HL-60 (cell line): ENCODE data around the gene MLN.

ENCODE experiments used
- DNase-seq, 2 experiments: peaks; one replicate each; pipeline ENCODE4 v3.0.0-alpha.2; 2010 to 2020; ENCODE audit warnings: low read depth in 1 of 2, low spot score in 1 of 2
- H3K27ac ChIP-seq: fragments of 250-450 bp; sonication (Bioruptor Pico); replicated peaks from 2 replicates; pipeline ENCODE4 v1.5.1; 2020; ENCODE audit warnings: mild to moderate bottlenecking, moderate library complexity
- H3K27me3 ChIP-seq: fragments of 250-450 bp; sonication (Bioruptor Pico); 2 replicates; pipeline ENCODE4 v1.5.1; 2021; ENCODE audit warnings: mild to moderate bottlenecking, moderate library complexity; ENCODE audit not compliant: insufficient read depth, poor library complexity, severe bottlenecking
- H3K4me3 ChIP-seq: replicated peaks from 2 replicates; pipeline ENCODE4 v1.5.1; 2011; ENCODE audit warnings: mild to moderate bottlenecking, control low read depth, low read length; ENCODE audit not compliant: insufficient read depth
- GABPA ChIP-seq: IDR thresholded peaks from 2 replicates; pipeline ENCODE4 v1.6.1; 2012; ENCODE audit warnings: low read depth
- POLR2AphosphoS5 ChIP-seq: IDR thresholded peaks from 2 replicates; pipeline ENCODE4 v1.6.1; 2012; ENCODE audit warnings: low read depth
- SPI1 ChIP-seq: IDR thresholded peaks from 2 replicates; pipeline ENCODE4 v1.6.1; 2012; ENCODE audit warnings: low read depth, mild to moderate bottlenecking, borderline replicate concordance
- TF ChIP-seq, protein P1 (sequence below): IDR thresholded peaks from 2 replicates; pipeline ENCODE4 v1.6.1; 2012; ENCODE audit warnings: low read depth; ENCODE audit not compliant: insufficient replicate concordance
- TF ChIP-seq, protein P2 (sequence below): IDR thresholded peaks from one replicate; pipeline ENCODE4 v1.5.1; 2011; ENCODE audit warnings: low read length, control low read depth, inconsistent platforms; ENCODE audit not compliant: insufficient read depth

Gene MLN

DNA sequence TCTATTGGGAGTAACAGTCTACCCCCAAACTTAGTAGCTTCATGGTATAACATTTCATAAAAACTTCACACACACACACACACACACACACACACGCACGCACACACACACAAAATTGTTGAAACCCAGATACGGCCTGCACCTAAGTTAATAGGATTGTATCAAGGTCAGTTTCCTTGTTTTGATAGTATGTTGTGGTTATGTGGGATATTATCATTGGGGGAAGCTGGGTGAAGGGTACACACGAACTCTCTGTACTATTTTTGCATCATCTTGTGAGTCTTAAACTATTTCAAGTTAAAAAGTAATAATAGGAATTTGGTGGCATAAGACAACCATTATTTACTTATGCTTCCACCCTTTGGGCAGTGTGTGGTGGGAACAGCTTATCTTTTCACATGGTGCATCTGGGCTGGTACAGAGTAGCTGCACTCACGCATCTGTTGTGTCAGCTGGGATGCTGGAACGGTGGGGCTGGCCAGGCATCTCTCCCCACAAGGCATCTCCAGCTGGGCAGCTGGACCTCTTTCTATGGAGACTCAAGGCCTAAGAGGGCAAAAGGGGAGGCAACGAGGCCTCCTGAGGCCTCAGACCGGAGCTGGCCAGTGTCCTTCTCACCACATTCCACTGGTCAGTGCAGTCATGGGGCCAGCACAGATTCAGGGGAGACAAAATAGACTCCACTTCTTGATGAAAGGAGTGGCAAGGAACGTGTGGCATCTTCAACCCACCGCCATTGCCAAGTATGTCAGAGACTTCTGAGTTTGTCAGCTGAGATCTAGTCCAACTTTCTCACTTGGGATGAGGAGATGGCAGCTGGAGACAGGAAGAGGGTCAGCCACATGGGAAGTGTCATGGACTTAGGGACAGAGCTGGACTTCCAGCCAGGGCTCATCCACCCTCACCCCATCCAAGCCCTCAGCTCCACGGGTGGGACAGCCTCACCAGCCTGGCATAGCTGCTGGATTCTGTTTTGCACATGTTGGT is 36.6 kb downstream of the MLN start:
- no peak overlapping the region for H3K4me3 ChIP-seq
- no peak overlapping the region for H3K27ac ChIP-seq
- peaks cover 5% of the 10 kb centered on the region for H3K27me3 ChIP-seq
- no peak for DNase-seq
- TF ChIP-seq, protein P1, sequence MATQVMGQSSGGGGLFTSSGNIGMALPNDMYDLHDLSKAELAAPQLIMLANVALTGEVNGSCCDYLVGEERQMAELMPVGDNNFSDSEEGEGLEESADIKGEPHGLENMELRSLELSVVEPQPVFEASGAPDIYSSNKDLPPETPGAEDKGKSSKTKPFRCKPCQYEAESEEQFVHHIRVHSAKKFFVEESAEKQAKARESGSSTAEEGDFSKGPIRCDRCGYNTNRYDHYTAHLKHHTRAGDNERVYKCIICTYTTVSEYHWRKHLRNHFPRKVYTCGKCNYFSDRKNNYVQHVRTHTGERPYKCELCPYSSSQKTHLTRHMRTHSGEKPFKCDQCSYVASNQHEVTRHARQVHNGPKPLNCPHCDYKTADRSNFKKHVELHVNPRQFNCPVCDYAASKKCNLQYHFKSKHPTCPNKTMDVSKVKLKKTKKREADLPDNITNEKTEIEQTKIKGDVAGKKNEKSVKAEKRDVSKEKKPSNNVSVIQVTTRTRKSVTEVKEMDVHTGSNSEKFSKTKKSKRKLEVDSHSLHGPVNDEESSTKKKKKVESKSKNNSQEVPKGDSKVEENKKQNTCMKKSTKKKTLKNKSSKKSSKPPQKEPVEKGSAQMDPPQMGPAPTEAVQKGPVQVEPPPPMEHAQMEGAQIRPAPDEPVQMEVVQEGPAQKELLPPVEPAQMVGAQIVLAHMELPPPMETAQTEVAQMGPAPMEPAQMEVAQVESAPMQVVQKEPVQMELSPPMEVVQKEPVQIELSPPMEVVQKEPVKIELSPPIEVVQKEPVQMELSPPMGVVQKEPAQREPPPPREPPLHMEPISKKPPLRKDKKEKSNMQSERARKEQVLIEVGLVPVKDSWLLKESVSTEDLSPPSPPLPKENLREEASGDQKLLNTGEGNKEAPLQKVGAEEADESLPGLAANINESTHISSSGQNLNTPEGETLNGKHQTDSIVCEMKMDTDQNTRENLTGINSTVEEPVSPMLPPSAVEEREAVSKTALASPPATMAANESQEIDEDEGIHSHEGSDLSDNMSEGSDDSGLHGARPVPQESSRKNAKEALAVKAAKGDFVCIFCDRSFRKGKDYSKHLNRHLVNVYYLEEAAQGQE: no peak
- TF ChIP-seq POLR2AphosphoS5: no peak
- TF ChIP-seq, protein P2, sequence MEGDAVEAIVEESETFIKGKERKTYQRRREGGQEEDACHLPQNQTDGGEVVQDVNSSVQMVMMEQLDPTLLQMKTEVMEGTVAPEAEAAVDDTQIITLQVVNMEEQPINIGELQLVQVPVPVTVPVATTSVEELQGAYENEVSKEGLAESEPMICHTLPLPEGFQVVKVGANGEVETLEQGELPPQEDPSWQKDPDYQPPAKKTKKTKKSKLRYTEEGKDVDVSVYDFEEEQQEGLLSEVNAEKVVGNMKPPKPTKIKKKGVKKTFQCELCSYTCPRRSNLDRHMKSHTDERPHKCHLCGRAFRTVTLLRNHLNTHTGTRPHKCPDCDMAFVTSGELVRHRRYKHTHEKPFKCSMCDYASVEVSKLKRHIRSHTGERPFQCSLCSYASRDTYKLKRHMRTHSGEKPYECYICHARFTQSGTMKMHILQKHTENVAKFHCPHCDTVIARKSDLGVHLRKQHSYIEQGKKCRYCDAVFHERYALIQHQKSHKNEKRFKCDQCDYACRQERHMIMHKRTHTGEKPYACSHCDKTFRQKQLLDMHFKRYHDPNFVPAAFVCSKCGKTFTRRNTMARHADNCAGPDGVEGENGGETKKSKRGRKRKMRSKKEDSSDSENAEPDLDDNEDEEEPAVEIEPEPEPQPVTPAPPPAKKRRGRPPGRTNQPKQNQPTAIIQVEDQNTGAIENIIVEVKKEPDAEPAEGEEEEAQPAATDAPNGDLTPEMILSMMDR: no peak
- no peak for TF ChIP-seq GABPA
- no peak for TF ChIP-seq SPI1

DNA sequence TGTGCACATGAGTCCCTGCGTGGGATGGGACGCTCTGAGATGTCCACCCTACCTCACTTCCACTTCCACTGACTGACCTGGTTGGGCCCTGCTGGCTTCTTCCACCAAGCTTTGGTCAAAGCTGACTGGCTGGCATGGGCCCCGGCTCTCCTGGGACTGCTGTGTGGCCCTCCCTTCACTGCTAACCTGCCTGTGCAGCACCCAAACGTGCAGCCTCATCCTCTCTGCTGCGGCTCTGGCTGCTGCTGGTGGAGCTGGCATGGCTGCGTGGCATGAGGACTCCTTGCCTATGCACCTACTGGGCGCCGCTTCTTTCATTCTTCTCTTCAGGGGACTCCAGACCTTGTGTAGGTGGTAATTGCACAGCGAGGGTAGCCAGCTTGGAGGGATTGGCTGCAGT is 38.4 kb downstream of the MLN start:
- TF ChIP-seq, protein P1: no peak
- TF ChIP-seq SPI1: no peak
- TF ChIP-seq, protein P2: no peak
- no peak for TF ChIP-seq GABPA
- no peak for TF ChIP-seq POLR2AphosphoS5
- Histone ChIP-seq H3K27me3 (peaks cover 5% of the 10 kb centered on the region), H3K27ac (no peak overlapping the region), H3K4me3 (no peak overlapping the region)
- no peak for DNase-seq

DNA sequence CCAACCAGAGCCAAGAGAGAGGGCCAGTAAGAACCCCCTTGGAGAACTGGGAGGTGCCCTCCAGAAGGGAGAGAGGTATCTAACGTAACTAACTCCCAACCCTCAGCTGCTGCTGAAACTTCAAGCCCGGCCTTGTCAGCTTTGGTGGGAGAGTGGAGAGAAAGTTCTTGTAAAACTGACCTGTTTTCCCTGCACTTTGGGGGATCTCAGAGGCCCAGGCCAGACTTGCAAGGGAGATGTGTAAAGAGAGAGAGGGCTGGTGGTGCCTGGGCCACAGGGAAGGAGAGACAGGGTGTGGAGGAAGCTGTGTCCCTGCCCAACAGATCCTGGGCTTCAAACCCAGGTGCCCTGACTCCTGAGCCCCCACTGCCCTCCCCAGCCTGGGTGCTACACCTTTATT is 39.8 kb downstream of the MLN start:
- H3K27me3 ChIP-seq: no peaks in the 10 kb centered on the region
- no peak overlapping the region for H3K27ac ChIP-seq
- no peak for DNase-seq
- H3K4me3 ChIP-seq: no peak overlapping the region
- TF ChIP-seq POLR2AphosphoS5 (no peak), GABPA (no peak), SPI1 (no peak)
- TF ChIP-seq, protein P2: no peak
- TF ChIP-seq, protein P1: no peak
